ENCODE results near the gene GPR157. TPM values are rescaled to one million over a fixed set of nuclear protein-coding genes. Genes with fewer than 3 reads are reported as not detected.
"Not testable (repeated sequence)": the region's sequence is repeated elsewhere in the genome, so short reads cannot be mapped to it uniquely, and the experiment has no call there.

GPR157 gene
- total and polyA plus RNA-seq, 5 donors from 2014 or later, result 0.92 to 2.1 (median 1.2) TPM

DNA sequence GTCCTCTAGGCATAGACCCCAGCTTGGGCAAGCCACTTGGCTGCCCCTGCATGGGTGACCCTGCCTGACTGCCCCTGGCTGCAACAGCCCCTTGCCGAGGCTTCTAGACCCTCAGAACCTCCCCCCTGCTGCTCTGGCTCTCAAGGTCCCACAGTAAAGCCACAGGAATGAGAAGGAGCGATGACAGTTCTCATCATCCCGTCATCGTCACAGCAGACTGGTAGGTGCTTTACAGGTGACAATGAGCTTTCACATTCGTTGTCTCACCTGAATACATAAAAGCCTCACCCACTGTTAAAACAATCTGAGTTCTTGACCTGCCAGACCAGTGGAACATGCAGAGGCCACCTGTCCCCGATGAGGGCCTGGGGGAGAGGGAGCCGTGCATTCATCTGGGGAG lies 36.0 kb upstream of the GPR157 start:
- Histone ChIP-seq H3K9me3 (ENCODE audit: control insufficient read depth in 2 of 2, low read length in 2 of 2) (no peaks in the 10 kb centered on the region), H3K27ac (ENCODE audit: insufficient read depth, low read length, poor library complexity, severe bottlenecking) (no peak overlapping the region), H3K36me3 (ENCODE audit: control insufficient read depth, insufficient read depth, low read length) (no peaks in the 10 kb centered on the region), H3K27me3 (ENCODE audit: control insufficient read depth, insufficient read depth, low read length) (no peaks in the 10 kb centered on the region), H3K4me3 (ENCODE audit: low read depth, low read length) (no peak overlapping the region), H3K4me1 (ENCODE audit: control insufficient read depth, insufficient read depth, low read length, poor library complexity, severe bottlenecking) (no peaks in the 10 kb centered on the region)
- ATAC-seq (ENCODE audit: low read depth in 2 of 2) (no peak), DNase-seq (no peak)
- Mint-ChIP-seq H3K4me1 (no peaks in the 10 kb centered on the region), H3K9me3 (no peaks in the 10 kb centered on the region), H3K27me3 (peaks cover 4% of the 10 kb centered on the region), H3K4me3 (no peak overlapping the region), H3K27ac (no peak overlapping the region), H3K36me3 (no peaks in the 10 kb centered on the region)

DNA sequence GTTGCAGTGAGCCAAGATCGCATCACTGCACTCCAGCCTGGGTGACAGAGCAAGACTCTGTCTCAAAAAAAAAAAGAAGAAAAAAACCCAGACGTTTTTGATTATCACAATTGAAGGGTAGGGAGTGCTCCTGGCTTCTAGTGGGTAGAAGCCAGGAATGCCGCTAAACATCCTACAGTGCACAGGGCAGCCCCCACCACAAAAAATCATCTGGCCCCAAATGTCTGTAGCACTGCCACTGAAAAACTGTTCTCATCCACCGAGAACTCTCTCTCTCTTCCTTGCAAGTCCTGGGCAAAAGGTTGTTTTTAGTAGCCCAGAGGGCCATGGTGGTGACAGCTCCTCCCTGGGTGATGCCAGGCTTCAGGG lies 35.6 kb upstream of the GPR157 start:
- Histone ChIP-seq H3K9me3 (ENCODE audit: control insufficient read depth in 2 of 2, low read length in 2 of 2) (no peaks in the 10 kb centered on the region), H3K4me1 (ENCODE audit: control insufficient read depth, insufficient read depth, low read length, poor library complexity, severe bottlenecking) (no peaks in the 10 kb centered on the region), H3K27ac (ENCODE audit: insufficient read depth, low read length, poor library complexity, severe bottlenecking) (no peak overlapping the region), H3K36me3 (ENCODE audit: control insufficient read depth, insufficient read depth, low read length) (no peaks in the 10 kb centered on the region), H3K4me3 (ENCODE audit: low read depth, low read length) (no peak overlapping the region), H3K27me3 (ENCODE audit: control insufficient read depth, insufficient read depth, low read length) (no peaks in the 10 kb centered on the region)
- no peak overlapping the region for H3K4me3 Mint-ChIP-seq
- no peaks in the 10 kb centered on the region for H3K9me3 Mint-ChIP-seq
- no peak for DNase-seq
- ATAC-seq (ENCODE audit: low read depth in 2 of 2), result no peak
- H3K4me1 Mint-ChIP-seq, result no peaks in the 10 kb centered on the region
- H3K36me3 Mint-ChIP-seq, result no peaks in the 10 kb centered on the region
- no peak overlapping the region for H3K27ac Mint-ChIP-seq
- H3K27me3 Mint-ChIP-seq, result peaks cover 4% of the 10 kb centered on the region

- Mint-ChIP-seq H3K27ac (no peak overlapping the region), H3K4me1 (no peaks in the 10 kb centered on the region), H3K4me3 (no peak overlapping the region), H3K9me3 (no peaks in the 10 kb centered on the region), H3K36me3 (no peaks in the 10 kb centered on the region), H3K27me3 (peaks cover 4% of the 10 kb centered on the region)
- Histone ChIP-seq H3K9me3 (ENCODE audit: control insufficient read depth in 2 of 2, low read length in 2 of 2) (no peaks in the 10 kb centered on the region), H3K27ac (ENCODE audit: insufficient read depth, low read length, poor library complexity, severe bottlenecking) (no peak overlapping the region), H3K4me1 (ENCODE audit: control insufficient read depth, insufficient read depth, low read length, poor library complexity, severe bottlenecking) (no peaks in the 10 kb centered on the region), H3K36me3 (ENCODE audit: control insufficient read depth, insufficient read depth, low read length) (no peaks in the 10 kb centered on the region), H3K4me3 (ENCODE audit: low read depth, low read length) (no peak overlapping the region), H3K27me3 (ENCODE audit: control insufficient read depth, insufficient read depth, low read length) (no peaks in the 10 kb centered on the region)
- ATAC-seq (ENCODE audit: low read depth in 2 of 2) (no peak), DNase-seq (no peak)
These were observed 33.1 kb upstream of the GPR157 start for GRCh38 chr1:9161963-9162362.

DNA sequence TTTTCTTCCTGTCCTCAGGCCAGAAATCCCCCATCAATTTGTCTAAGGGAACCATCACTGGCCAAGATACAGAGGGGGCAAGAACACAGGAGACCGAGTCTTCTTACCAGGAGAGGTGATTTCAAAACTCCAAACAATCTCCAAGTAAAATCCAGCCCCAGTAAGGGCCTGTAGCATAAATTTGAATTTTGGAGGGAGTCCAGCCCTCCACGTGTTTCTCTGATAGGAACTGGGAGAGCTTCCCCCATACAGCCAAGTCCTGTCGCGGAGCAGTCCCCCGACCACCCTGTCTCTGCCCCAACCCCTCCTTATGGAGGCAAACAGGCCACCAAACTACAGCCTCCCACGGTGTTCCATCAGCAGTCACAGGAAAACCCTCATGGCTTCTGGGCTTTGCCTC lies 32.4 kb upstream of the GPR157 start:
- no peaks in the 10 kb centered on the region for H3K4me1 ChIP-seq (ENCODE audit: control insufficient read depth, insufficient read depth, low read length, poor library complexity, severe bottlenecking)
- Mint-ChIP-seq H3K27me3 (peaks cover 4% of the 10 kb centered on the region), H3K27ac (no peak overlapping the region), H3K9me3 (no peaks in the 10 kb centered on the region), H3K4me1 (no peaks in the 10 kb centered on the region), H3K4me3 (no peak overlapping the region), H3K36me3 (no peaks in the 10 kb centered on the region)
- H3K27me3 ChIP-seq (ENCODE audit: control insufficient read depth, insufficient read depth, low read length), result no peaks in the 10 kb centered on the region
- no peak overlapping the region for H3K4me3 ChIP-seq (ENCODE audit: low read depth, low read length)
- H3K27ac ChIP-seq (ENCODE audit: insufficient read depth, low read length, poor library complexity, severe bottlenecking), result no peak overlapping the region
- H3K9me3 ChIP-seq (ENCODE audit: control insufficient read depth in 2 of 2, low read length in 2 of 2), result no peaks in the 10 kb centered on the region
- H3K36me3 ChIP-seq (ENCODE audit: control insufficient read depth, insufficient read depth, low read length), result no peaks in the 10 kb centered on the region
- DNase-seq (no peak), ATAC-seq (ENCODE audit: low read depth in 2 of 2) (no peak)

DNA sequence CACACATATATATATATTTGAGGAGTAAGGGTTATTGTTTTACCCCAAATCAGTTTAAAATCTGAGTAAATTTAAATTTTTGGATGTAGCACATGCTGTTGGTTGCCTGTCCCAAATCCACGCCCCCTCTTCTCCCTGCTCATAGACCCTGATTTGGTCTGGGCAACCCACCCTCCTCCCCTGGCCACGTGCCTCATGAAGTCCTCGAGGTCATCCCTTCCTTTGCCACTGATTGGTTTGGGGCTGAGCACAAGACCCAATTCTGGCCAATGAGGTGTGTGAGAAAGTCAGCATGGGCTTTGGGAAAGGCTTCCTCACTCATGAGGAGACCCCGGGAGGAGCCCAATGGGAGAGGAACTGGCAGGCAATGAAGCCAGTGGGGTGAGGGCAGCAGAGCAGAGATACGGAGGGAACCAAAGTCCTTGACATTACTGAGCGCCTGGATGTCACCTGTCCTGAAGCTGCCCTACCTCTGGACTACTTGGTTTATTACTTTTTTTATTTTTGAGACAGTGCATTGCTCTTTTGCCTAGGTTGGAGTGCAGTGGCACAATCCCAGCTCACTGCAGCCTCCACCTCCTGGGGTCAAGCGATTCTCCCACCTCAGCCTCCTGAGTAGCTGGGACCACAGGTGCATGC lies 31.3 kb upstream of the GPR157 start:
- Histone ChIP-seq H3K4me3 (ENCODE audit: low read depth, low read length) (no peak overlapping the region), H3K27me3 (ENCODE audit: control insufficient read depth, insufficient read depth, low read length) (no peaks in the 10 kb centered on the region), H3K4me1 (ENCODE audit: control insufficient read depth, insufficient read depth, low read length, poor library complexity, severe bottlenecking) (no peaks in the 10 kb centered on the region), H3K27ac (ENCODE audit: insufficient read depth, low read length, poor library complexity, severe bottlenecking) (no peak overlapping the region), H3K9me3 (ENCODE audit: control insufficient read depth in 2 of 2, low read length in 2 of 2) (no peaks in the 10 kb centered on the region), H3K36me3 (ENCODE audit: control insufficient read depth, insufficient read depth, low read length) (no peaks in the 10 kb centered on the region)
- H3K27ac Mint-ChIP-seq, result no peak overlapping the region
- H3K4me3 Mint-ChIP-seq, result no peak overlapping the region
- H3K9me3 Mint-ChIP-seq, result no peaks in the 10 kb centered on the region
- H3K36me3 Mint-ChIP-seq, result no peaks in the 10 kb centered on the region
- ATAC-seq (ENCODE audit: low read depth in 2 of 2) (no peak), DNase-seq (no peak)
- H3K4me1 Mint-ChIP-seq, result no peaks in the 10 kb centered on the region
- H3K27me3 Mint-ChIP-seq, result peaks cover 4% of the 10 kb centered on the region

DNA sequence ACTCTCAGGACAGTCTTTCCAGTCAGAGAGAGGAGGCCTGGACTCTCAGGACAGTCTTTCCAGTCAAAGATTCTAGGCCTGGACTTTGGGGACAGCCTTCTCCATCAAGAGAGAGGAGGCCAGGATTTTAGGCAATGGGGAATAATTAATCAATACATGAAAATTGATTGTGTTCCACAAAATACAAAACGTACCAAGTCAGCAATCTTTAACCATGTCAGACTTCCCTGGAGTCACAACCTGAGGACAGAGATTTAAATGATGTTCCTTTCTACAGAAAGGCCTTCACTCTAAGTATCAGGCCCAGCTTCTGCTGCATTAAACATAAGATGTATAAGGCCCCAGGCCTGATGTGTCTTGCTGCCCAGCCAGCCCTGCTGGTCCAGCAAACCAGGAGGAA lies 27.0 kb upstream of the GPR157 start:
- H3K27me3 ChIP-seq (ENCODE audit: control insufficient read depth, insufficient read depth, low read length), result no peaks in the 10 kb centered on the region
- Mint-ChIP-seq H3K27ac (no peak overlapping the region), H3K4me1 (no peaks in the 10 kb centered on the region), H3K9me3 (no peaks in the 10 kb centered on the region), H3K36me3 (no peaks in the 10 kb centered on the region), H3K27me3 (no peaks in the 10 kb centered on the region), H3K4me3 (no peak overlapping the region)
- H3K27ac ChIP-seq (ENCODE audit: insufficient read depth, low read length, poor library complexity, severe bottlenecking), result no peak overlapping the region
- no peak for DNase-seq
- H3K9me3 ChIP-seq (ENCODE audit: control insufficient read depth in 2 of 2, low read length in 2 of 2), result no peaks in the 10 kb centered on the region
- H3K36me3 ChIP-seq (ENCODE audit: control insufficient read depth, insufficient read depth, low read length), result no peaks in the 10 kb centered on the region
- no peaks in the 10 kb centered on the region for H3K4me1 ChIP-seq (ENCODE audit: control insufficient read depth, insufficient read depth, low read length, poor library complexity, severe bottlenecking)
- H3K4me3 ChIP-seq (ENCODE audit: low read depth, low read length), result no peak overlapping the region
- ATAC-seq (ENCODE audit: low read depth in 2 of 2), result no peak

- not testable (repeated sequence) for H3K27me3 Mint-ChIP-seq; H3K36me3 Mint-ChIP-seq; H3K4me3 ChIP-seq (ENCODE audit: low read depth, low read length); H3K9me3 Mint-ChIP-seq; H3K9me3 ChIP-seq (ENCODE audit: control insufficient read depth in 2 of 2, low read length in 2 of 2); H3K27me3 ChIP-seq (ENCODE audit: control insufficient read depth, insufficient read depth, low read length); H3K4me1 Mint-ChIP-seq; DNase-seq; ATAC-seq (ENCODE audit: low read depth in 2 of 2); H3K36me3 ChIP-seq (ENCODE audit: control insufficient read depth, insufficient read depth, low read length); H3K27ac Mint-ChIP-seq; H3K27ac ChIP-seq (ENCODE audit: insufficient read depth, low read length, poor library complexity, severe bottlenecking); H3K4me3 Mint-ChIP-seq; H3K4me1 ChIP-seq (ENCODE audit: control insufficient read depth, insufficient read depth, low read length, poor library complexity, severe bottlenecking)
These were observed 26.5 kb upstream of the GPR157 start for GRCh38 chr1:9155405-9155804.

DNA sequence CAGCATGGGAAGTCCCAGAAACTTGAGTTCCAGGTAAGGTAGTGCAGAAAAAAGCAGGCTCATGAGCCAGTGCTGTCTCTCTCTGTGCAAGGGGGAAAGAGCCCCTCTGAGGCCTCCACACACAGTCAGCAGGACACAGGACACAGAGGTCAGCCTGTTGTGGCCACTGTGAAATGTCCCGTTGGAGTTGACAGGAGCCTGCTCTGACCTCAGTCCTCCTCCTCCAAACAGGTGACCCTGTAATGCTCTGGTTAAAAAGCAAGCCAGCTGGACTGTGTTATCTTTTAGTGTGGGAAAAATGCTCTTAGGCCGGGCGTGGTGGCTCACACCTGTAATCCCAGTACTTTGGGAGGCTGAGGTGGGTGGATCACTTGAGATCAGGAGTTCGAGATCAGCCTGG lies 24.2 kb upstream of the GPR157 start:
- no peak overlapping the region for H3K4me3 ChIP-seq (ENCODE audit: low read depth, low read length)
- DNase-seq (no peak), ATAC-seq (ENCODE audit: low read depth in 2 of 2) (no peak)
- no peaks in the 10 kb centered on the region for H3K36me3 ChIP-seq (ENCODE audit: control insufficient read depth, insufficient read depth, low read length)
- H3K27ac ChIP-seq (ENCODE audit: insufficient read depth, low read length, poor library complexity, severe bottlenecking), result no peak overlapping the region
- H3K27me3 Mint-ChIP-seq, result peaks cover 4% of the 10 kb centered on the region
- H3K4me3 Mint-ChIP-seq, result no peak overlapping the region
- no peaks in the 10 kb centered on the region for H3K9me3 ChIP-seq (ENCODE audit: control insufficient read depth in 2 of 2, low read length in 2 of 2)
- no peaks in the 10 kb centered on the region for H3K4me1 Mint-ChIP-seq
- H3K27me3 ChIP-seq (ENCODE audit: control insufficient read depth, insufficient read depth, low read length), result no peaks in the 10 kb centered on the region
- no peaks in the 10 kb centered on the region for H3K36me3 Mint-ChIP-seq
- no peaks in the 10 kb centered on the region for H3K4me1 ChIP-seq (ENCODE audit: control insufficient read depth, insufficient read depth, low read length, poor library complexity, severe bottlenecking)
- H3K9me3 Mint-ChIP-seq, result no peaks in the 10 kb centered on the region
- no peak overlapping the region for H3K27ac Mint-ChIP-seq

Measured in CD4-positive, CD25-positive, alpha-beta regulatory T cell (primary cell).